ENCODE measurements around the gene SUMO1.

DNA sequence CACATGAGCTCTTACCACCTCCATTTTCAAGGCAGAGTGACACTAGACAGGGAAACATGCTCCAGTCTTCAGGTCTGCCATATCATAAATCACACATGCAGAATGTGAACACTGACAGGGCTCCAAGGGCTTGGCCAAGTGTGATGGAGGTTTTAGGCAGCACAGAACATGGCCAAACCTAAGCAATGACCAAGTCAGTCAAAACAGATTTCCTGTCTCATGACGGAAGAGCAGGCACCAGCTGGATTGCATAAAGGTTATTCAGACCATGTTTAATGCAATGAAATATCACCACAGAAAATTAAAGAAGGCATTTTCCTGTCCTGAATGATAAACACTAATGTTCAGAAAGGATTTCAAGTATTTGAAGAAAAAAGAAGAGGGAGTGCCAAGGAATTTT, 72.5 kb downstream of the SUMO1 start:
- no peak for TF ChIP-seq CTCF (IDR thresholded peaks at IDR 0.05)
- no peak for TF ChIP-seq POLR2A (IDR thresholded peaks at IDR 0.05)
